Measurements from ENCODE around the gene NR5A1. TPM values are rescaled to one million over a fixed set of nuclear protein-coding genes. Genes with fewer than 3 reads are reported as not detected.

Gene NR5A1
- total and polyA plus RNA-seq, 2 of the 13 experiments (the other 11 are each of a cell fraction or from before 2014, with no cell fraction given): 28.9 to 44.7 TPM

DNA sequence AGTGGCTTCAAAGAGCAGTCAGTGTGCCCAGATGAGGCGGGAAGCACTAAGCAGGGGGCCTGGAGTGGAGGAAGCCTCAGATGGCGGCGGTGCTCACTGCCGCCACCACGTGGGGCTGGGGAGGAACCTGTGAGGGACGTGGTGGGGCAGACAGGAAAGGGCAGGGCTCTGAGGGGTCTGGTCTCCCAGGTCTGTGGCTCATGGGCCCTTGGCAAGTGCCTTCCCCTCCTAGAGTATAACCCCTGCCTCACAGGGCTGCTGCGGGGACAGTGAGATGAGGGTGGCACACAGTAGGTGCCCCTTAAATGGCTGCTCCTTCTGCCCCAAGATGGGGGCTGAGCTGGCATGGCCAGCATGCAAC is 26.6 kb downstream of the NR5A1 start (continued):
- TF ChIP-seq MXD4 (CRISPR knock-in tag; IDR thresholded peaks at IDR 0.05): no peak
- TF ChIP-seq MAFK (conservative IDR thresholded peaks at IDR 0.05 in 1 of 2, IDR thresholded peaks at IDR 0.05 in 1 of 2; ENCODE audit: low read length in 2 of 2): no peak
- no peak for TF ChIP-seq SIN3A (IDR thresholded peaks at IDR 0.05; ENCODE audit: borderline replicate concordance, low read depth, low read length)
- TF ChIP-seq, protein P1, sequence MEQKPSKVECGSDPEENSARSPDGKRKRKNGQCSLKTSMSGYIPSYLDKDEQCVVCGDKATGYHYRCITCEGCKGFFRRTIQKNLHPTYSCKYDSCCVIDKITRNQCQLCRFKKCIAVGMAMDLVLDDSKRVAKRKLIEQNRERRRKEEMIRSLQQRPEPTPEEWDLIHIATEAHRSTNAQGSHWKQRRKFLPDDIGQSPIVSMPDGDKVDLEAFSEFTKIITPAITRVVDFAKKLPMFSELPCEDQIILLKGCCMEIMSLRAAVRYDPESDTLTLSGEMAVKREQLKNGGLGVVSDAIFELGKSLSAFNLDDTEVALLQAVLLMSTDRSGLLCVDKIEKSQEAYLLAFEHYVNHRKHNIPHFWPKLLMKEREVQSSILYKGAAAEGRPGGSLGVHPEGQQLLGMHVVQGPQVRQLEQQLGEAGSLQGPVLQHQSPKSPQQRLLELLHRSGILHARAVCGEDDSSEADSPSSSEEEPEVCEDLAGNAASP (CRISPR knock-in tag; IDR thresholded peaks at IDR 0.05; ENCODE audit: borderline replicate concordance): no peak
- TF ChIP-seq, protein P2, sequence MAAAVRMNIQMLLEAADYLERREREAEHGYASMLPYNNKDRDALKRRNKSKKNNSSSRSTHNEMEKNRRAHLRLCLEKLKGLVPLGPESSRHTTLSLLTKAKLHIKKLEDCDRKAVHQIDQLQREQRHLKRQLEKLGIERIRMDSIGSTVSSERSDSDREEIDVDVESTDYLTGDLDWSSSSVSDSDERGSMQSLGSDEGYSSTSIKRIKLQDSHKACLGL (CRISPR knock-in tag; IDR thresholded peaks at IDR 0.05): no peak
- no peak for TF ChIP-seq ZNF558 (CRISPR knock-in tag; IDR thresholded peaks at IDR 0.05; ENCODE audit: borderline replicate concordance)
- no peak for TF ChIP-seq ZNF83 (CRISPR knock-in tag; IDR thresholded peaks at IDR 0.05; ENCODE audit: borderline replicate concordance)
- TF ChIP-seq ZNF782 (CRISPR knock-in tag; IDR thresholded peaks at IDR 0.05; ENCODE audit: borderline replicate concordance): no peak
- TF ChIP-seq ATF5 (CRISPR knock-in tag; IDR thresholded peaks at IDR 0.05; ENCODE audit: low read depth): no peak
- TF ChIP-seq ZNF749 (CRISPR knock-in tag; IDR thresholded peaks at IDR 0.05; ENCODE audit: borderline replicate concordance): no peak
- TF ChIP-seq BRCA1 (CRISPR knock-in tag; IDR thresholded peaks at IDR 0.05): no peak
- TF ChIP-seq ZNF780A (CRISPR knock-in tag; IDR thresholded peaks at IDR 0.05): no peak
- TF ChIP-seq NAIF1 (CRISPR knock-in tag; IDR thresholded peaks at IDR 0.05; ENCODE audit: borderline replicate concordance): no peak
- TF ChIP-seq ADNP (CRISPR knock-in tag; IDR thresholded peaks at IDR 0.05): no peak
- TF ChIP-seq TBP (CRISPR knock-in tag; IDR thresholded peaks at IDR 0.05): no peak
- TF ChIP-seq, protein P3, sequence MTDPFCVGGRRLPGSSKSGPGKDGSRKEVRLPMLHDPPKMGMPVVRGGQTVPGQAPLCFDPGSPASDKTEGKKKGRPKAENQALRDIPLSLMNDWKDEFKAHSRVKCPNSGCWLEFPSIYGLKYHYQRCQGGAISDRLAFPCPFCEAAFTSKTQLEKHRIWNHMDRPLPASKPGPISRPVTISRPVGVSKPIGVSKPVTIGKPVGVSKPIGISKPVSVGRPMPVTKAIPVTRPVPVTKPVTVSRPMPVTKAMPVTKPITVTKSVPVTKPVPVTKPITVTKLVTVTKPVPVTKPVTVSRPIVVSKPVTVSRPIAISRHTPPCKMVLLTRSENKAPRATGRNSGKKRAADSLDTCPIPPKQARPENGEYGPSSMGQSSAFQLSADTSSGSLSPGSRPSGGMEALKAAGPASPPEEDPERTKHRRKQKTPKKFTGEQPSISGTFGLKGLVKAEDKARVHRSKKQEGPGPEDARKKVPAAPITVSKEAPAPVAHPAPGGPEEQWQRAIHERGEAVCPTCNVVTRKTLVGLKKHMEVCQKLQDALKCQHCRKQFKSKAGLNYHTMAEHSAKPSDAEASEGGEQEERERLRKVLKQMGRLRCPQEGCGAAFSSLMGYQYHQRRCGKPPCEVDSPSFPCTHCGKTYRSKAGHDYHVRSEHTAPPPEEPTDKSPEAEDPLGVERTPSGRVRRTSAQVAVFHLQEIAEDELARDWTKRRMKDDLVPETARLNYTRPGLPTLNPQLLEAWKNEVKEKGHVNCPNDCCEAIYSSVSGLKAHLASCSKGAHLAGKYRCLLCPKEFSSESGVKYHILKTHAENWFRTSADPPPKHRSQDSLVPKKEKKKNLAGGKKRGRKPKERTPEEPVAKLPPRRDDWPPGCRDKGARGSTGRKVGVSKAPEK (CRISPR knock-in tag; IDR thresholded peaks at IDR 0.05; ENCODE audit: borderline replicate concordance): no peak
- TF ChIP-seq NRL (CRISPR knock-in tag; IDR thresholded peaks at IDR 0.05; ENCODE audit: borderline replicate concordance): no peak
- no peak for TF ChIP-seq SKI (IDR thresholded peaks at IDR 0.05; ENCODE audit: partially characterized antibody)
- TF ChIP-seq ZNF276 (CRISPR knock-in tag; IDR thresholded peaks at IDR 0.05; ENCODE audit: low read depth): no peak
- TF ChIP-seq, protein P4, sequence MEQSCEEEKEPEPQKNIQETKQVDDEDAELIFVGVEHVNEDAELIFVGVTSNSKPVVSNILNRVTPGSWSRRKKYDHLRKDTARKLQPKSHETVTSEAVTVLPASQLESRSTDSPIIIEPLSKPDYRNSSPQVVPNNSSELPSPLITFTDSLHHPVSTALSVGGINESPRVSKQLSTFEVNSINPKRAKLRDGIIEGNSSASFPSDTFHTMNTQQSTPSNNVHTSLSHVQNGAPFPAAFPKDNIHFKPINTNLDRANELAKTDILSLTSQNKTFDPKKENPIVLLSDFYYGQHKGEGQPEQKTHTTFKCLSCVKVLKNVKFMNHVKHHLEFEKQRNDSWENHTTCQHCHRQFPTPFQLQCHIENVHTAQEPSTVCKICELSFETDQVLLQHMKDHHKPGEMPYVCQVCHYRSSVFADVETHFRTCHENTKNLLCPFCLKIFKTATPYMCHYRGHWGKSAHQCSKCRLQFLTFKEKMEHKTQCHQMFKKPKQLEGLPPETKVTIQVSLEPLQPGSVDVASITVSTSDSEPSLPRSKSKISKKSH (CRISPR knock-in tag; IDR thresholded peaks at IDR 0.05; ENCODE audit: borderline replicate concordance): no peak
- no peak for TF ChIP-seq PHF20 (CRISPR knock-in tag; IDR thresholded peaks at IDR 0.05)
